HG03521 (cell line): ENCODE measurements around the gene PTCH1.

Experiments
- ATAC-seq: cut with Tn5 transposase; IDR thresholded peaks from one replicate; pipeline ENCODE4 v1.9.1; 2021; ENCODE audit warnings: mild to moderate bottlenecking, moderate library complexity; ENCODE audit not compliant: unreplicated experiment

Gene PTCH1

DNA sequence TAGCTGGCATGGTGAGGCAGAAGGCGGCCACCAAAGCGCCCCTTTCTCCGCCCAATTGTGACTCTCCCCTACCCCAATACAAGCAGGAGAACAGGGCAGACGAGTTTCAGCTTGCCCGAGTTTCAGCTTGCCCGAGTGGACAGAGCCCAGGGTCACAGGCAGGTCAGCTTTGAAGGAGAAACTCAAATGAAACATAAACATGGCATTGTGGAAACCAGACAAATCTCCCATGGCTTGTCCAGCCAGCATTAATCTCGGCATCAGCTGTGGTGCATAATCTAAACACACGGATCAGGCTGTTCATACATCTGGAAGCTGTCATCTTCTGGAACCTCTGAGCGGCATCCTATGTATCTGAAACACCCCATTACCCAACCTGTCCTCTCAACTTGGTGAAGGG lies 16.9 kb downstream of the PTCH1 start:
- ATAC-seq, result no peak

DNA sequence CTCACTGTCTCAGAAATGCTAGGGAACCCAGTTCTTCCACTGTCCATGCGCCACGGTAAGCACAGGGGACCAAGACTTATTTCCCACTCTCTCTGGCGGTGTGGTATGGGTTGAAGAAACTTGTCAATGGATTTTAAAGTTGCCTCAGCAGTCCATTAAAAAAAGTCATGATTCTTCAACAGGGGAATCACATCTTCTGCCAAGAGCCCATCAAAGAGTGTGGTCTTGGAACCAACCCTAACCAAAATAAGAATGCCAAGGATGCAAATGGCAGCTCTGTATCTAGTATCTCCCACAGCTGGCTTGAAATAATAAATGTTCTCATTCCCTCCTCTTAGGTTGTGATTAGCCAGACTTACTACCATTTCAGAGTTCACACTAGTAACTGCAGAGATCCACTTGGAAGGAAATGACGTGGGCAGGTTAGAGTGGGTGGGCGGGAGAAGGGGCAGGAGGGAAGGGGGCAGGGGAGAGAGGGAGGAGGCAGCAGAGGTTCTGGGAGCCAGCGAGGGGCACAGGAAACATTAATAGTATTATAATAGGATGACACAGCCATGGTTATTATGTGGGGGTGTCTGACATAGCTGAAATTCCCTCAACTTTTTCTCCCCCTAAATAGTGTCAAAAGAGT lies 17.6 kb downstream of the PTCH1 start:
- no peak for ATAC-seq

DNA sequence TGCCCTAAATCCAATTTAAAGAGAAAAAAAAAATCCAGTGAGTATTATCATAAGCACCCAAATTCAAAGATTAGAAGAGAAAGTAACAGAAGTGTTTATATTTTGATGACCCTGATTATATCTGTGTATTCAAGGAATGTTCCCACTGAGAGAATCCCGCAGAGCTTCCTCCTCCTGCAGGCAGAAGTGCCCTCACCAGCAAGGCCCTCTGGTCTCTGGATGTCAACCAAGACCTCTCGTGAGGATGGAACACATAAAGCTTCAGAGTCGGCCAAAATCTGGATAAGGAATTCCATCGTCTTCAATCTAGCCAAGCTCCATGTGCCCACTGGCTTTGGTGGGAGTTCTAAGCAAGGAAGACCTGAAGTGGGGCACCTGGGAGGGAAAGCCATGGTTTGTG lies 18.1 kb downstream of the PTCH1 start:
- ATAC-seq, result no peak

DNA sequence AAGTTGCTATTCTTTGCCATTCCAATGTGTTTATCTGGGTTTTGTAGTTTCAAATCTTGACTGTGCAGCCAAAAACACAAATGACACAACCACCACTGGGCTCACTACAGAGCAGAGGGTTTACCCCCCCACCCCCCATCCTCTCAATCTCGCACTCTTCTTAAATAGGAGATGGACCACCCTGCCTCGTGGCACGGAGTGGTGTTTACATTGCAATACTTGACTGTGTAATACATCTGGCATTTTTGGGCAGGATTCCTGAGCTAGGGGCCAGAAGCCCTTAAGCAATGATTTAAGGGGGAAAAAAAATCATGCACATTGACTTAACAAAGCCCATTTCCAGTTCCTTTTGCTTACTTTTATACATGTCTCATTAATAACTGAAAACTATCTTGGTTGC lies 19.0 kb downstream of the PTCH1 start:
- no peak for ATAC-seq

DNA sequence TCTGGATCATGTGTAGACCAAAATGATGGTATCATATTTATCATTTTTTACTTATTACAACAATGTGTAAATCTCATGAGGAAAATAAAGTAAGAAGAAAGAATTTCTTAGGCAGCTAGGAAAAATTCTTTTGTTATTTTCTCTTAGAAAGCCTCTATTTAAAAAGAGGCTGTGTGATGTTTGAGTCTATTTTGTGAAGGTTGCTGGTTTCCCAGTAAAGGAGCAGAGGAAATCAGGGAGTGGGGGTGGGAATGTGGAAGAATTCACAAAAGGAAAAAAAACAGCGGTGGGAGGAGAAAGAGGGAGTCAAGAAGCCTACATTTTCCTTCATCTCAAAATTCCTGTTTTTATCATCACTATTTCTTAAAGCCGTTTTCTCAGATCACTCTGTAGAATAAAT lies 20.1 kb downstream of the PTCH1 start:
- ATAC-seq, result no peak

DNA sequence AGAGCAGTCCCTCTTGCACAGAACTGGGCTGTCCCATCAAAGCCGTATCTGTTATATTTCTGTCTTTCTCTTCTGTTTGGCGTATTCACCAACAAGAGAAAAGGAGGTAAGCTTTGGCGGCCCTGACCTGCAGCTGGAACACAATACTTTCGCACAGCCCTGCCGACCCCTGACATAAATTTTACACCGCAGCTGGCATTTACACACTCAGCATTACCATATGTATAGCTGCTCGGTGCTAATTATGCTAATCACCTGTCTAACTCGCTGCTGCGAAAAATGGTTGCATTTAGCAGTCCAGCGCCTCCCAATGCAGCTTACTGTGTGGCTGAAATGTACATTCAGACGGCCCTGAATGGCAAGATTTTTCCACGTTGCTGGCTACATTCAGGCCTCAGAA lies 20.8 kb downstream of the PTCH1 start:
- no peak for ATAC-seq

DNA sequence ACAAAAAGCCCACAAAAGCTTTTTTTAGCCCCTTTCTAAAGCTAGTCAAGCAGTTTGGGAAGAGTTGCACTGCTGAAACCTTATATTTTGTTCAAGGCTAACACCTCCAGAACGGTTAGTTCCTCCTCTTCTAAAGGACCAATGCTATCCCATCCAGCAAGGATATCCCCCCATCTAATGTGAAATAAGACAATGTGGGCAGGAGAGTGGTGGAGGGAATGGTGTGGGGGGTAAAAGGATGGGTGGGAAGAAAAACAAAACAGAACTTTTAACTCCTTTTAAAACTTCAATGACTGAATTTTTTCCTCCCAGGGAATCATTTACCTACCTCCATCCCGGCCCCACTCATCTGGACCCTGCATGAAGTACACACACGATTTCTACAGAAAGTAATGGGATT lies 21.2 kb downstream of the PTCH1 start:
- ATAC-seq, result no peak

DNA sequence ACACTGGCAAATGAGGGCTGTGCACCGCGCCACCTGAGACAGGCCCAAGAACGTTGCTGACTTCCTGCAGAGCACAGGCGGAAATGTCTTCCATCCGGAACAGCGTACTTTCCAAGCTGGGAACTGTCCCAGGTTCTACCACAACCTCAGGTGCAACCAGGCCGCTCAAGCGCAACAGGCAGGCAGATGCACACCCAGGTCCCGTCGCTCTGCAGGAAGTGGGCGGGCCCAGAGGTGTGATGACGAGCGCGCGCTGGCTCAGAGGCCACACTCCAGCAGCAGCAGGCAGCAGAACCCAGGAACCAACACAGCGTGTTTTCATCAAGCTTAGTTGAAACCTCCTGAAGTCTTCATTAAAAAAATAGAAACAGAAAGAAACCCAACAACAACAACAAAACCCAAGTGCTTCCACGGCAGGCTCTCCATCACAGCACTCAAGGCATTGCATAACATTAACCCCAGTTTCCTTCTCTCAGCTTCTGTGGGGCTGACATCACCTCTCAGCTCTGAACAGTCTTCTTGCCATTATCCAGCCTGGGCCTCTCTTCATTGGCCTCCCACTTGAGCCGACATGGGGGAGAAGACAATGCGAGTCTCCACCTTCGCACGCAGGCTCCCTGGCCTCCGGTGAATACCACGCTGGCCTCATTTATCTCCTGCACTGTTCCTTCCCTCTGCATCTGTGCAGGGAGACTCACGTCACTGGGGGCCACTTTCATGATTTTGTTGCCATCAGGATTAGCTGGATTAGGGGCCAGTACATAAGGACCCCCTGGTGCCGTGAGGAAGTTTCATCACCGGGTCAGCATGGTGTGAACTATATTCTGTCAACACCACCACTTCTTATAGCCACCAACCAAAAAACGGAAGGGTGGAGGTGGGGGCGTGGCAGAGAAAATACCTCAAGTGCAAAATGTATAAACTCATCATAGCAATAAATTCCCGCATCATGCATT lies 22.1 kb downstream of the PTCH1 start:
- ATAC-seq, result peak; percentile 92

DNA sequence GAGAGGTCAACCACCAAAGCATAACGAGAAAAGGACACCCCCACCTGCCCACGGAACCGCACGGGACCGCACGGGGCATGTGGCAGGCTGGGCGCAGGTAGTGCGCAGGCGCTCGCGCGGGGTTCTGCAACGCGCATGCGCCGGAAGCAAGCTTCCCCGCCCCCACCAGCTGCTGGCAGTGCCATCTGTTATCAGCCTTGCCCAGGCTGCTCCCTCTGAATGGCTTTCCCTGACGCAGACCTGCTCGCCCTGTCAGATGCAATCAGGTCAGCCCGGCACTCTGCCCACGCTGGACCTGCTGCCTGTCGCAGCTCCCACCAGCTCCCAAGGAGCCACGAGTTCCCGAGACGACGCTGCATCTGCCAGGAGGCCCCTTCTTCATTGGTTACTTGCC lies 22.8 kb downstream of the PTCH1 start:
- ATAC-seq, result no peak

DNA sequence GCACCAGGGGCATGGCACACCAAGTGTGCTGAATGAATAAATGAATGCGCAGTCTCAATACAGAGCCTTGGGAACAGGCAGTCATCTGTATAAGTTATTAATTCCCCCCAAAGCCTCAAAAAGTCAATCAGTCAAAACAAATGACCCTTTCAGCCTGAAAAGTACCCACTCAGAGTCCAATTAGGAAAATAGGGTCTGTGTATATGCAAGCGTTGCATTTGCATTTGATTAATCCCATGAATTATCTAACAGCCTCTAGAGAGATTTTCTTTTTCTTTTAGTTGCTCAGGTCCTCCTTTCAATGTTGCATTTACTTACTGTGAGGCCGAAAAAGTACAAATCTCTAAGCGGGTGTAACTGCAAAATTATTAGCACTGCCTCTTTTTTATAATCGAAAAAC lies 23.4 kb downstream of the PTCH1 start:
- ATAC-seq, result no peak

DNA sequence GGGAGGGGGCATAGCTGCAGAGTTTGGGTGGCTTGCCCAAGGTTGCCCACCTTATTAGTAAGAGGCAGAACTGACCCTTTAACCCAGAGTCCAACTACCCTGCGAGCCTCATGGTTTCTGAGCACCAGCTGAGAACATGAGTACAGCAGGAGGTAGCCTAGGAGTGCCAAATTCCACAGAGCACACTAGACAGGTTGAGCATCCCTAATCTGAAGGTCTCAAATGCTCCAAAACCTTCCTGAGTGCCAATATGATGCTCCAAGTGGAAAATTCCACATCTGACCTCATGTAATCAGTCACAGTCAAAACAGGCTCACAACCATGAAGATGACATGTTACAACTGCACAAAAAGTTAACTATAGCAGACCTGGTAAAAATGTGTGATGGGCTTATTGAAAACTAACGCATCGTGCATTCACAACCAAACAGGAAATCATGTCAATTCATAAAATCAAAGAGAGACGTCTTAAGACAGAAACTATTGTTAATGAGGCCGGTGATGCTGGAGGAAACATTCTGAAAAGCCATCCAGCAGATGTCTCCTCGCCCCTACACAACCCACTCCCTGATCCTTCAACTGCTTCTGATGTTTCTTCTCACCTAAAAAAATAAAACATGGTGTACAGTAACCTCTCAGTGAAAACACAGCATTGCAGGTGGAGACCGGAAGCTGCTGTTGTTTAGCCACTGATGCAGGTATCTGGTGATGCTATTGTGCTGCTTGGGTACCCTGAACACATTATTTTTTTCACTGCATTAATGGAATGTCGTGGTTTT lies 25.0 kb downstream of the PTCH1 start:
- ATAC-seq, result no peak

DNA sequence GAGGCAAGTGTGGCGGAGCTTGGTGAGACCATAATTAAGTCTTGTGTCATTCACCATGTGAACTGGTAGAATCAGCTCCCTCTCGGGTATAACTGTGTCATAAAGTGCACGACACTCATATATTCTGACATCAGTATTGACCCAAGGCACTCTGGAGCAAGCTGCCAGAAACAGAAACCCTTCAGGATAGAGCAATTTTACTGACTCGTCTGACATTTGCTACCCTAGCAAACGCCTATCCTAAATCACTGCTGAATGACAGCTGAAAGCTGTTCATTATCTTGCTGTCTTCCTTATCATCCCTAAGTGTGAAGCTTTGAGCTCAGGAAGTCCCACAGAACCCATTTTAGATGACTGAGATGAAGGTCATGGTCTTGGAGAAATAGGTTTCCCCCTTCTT lies 27.8 kb downstream of the PTCH1 start:
- no peak for ATAC-seq

DNA sequence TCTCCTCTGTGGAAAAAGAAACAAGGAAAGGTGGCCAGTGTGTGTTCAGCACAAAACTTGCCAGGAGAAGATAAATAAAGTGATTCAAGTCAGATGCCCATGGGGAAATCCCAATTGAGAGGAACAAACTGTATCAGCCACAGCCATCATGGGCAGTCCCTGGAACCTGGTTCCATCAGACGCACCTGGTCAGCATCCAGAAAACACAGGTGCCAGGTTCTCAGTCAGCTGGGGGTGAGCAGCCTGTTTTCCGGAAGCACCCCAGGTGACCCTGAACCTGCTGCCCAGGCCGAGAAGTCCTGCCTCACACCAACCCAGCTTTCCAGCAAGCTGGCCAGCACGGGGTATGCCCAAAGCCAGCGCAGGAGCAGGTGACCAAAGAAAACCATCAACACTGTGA lies 30.5 kb downstream of the PTCH1 start:
- no peak for ATAC-seq

DNA sequence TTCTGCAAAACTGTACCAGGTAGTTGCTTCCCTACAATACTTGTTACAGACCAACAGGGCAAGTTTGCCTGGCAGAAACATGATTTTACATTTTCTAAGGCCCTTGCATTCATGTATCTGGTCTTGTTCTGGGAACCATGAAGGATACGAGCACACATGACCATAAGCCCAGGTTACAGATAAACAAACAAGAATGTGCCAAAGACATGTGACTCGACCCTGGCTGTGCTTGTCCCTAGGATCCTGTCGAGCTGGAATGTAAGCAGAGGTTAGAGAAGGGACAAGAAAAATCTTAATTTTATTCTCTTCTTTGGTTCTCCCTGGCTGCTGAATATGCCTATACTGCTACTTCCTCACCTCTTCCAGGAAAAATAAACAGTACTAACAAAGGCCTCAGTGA lies 32.5 kb downstream of the PTCH1 start:
- no peak for ATAC-seq

DNA sequence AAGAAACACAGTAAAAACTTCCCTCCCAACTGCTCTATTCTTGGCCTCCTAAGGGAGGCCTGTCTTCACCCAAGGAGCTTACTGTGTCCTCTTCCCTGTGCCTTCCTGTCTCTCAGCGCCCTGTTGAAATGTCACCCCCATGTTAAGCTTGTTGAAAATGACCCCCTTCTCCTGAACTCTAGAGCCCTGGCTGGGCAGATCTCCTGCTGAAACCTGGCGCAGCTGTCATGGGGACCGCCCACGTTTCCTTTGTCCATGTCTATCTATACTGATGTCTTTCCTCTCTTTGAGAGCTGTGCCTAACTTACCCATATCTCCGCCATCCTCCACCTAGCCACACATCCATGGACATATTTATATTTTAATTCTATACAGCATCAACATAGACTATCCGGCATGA lies 33.3 kb downstream of the PTCH1 start:
- ATAC-seq, result no peak

DNA sequence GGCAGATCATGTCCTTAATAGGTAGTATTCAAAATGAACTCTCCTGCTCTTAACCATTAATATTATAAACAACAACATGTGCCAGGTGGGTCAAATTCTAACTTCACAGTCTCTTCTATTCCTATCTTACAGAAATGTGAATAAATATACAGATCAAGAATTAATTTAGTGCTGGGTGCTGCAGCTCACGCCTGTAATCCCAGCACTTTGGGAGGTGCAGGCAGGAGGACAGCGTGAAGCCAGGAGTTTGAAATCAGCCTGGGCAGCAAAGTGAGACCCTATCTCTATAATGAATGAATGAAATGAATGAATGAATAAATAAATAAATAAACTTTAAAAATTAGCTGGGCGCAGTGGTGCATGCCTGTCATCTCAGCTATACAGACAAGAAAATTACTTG lies 34.1 kb downstream of the PTCH1 start:
- no peak for ATAC-seq

DNA sequence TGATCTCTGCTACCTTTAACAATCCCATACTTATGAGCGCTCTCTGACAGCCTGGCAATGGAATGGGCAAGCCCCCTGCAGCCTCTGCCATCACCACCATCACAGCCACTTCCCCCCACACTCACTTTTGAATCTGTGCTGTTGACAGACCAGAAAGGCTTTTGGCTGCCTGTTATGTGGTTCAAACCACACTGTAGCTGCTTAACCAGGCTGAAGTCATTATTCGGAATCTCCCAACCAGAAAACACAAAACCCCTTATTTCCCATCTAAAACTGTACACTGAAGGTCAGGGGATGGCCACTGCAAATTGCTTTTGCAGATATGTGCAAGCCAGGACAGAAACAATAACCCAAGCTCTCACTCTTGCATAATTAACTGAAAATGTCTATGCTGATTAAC lies 35.8 kb downstream of the PTCH1 start:
- no peak for ATAC-seq

DNA sequence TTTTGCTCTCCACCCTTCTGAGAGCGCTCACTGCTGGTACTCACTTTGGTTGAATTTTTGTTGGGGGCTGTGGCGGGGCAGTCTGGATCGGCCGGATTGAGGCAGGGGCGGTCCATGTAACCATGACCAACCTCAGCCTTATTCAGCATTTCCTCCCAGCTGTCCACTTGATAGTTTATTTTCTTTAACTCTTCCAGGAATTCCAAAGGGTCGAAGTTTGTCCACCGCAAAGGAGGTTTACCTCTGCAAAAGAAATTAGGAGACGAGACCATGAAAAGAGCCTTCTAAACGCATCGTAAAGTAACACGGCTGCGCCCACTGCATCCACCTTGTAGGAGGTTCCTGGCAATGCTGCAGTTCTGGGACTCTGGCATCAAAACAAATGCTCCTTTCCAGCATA lies 36.4 kb downstream of the PTCH1 start:
- no peak for ATAC-seq

DNA sequence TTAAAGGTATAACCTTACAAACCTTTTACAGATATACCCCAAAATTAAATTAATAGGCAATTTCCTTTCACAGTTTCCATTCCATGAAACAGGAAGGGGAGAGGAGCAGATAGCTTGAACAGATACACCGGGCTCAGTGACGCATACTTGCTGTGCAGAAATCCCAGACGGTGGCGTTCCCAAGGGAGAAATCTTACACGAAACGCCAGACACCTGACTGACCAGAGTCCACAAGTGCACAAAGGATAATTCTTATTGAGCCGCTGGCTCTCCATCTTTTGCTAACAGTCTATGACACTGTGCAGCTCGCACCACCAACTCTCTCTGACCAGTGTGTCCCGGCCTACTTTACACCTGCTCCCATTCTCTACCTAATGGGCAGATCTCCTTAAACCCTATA lies 37.4 kb downstream of the PTCH1 start:
- no peak for ATAC-seq

DNA sequence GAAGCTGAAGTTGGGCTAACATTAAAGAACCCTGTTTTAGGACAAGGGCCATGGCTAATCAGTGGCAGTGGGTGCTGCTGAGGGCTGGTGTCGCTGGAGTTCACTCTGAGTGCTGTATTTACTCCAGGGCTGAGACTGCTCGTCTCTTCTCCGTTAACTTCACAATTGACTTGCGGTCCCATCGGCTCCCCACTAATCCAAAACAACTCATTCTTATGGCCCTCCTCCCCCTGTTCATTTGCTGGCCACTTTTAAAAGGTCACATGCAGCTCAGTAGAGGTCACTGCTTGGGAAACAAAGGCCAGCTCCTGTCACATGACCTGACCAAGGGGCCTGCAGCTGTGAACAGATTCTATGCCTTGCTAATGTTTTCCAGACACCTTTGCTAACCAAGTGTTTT lies 38.4 kb downstream of the PTCH1 start:
- no peak for ATAC-seq

DNA sequence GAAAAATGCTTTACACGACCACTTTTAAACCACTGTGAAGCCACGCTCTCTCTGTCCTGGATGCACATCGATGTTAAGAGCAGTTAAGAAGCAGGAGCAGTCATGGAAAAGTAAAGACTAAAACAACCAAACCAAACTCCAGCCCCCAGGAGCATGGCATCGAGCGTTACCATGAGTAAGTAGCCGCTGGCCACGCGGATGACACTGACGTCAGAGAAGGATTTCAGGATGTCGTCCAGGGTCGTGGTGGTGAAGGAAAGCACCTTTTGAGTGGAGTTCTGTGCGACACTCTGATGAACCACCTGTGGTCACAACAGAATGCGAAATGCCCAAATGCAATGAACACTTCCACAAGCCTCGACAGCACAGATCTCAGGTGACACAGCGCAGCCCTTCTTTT lies 38.9 kb downstream of the PTCH1 start:
- ATAC-seq, result no peak

DNA sequence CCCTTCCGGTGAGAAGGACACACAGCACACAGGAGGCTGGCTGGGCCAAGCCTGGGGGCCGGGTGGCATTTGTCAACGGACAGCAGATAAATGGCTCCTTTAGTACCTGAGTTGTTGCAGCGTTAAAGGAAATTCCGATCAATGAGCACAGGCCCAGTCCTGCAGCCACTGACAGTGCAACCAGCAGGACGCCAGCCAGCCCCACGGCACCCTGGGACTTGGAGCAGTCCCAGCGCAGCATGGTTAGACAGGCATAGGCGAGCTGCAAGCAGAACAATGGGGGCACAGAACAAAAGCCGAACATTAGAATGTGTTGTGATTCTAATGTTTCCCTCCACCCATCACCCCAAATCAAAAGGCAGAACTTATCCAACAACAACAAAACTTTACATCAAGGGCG lies 39.3 kb downstream of the PTCH1 start:
- ATAC-seq, result no peak
